GM19467 (cell line): ENCODE data around the gene FADS3.
A peak's percentile ranks its signal among the peaks of the same experiment; 100 is the strongest.

Source experiments
- ATAC-seq: cut with Tn5 transposase; IDR thresholded peaks from one replicate; pipeline ENCODE4 v1.9.1; 2021; ENCODE audit warnings: mild to moderate bottlenecking, moderate library complexity; ENCODE audit not compliant: unreplicated experiment

The FADS3 gene

GRCh38 chr11:61900251-61900650 lies 8.9 kb upstream of the FADS3 start:
- ATAC-seq = no peak

DNA sequence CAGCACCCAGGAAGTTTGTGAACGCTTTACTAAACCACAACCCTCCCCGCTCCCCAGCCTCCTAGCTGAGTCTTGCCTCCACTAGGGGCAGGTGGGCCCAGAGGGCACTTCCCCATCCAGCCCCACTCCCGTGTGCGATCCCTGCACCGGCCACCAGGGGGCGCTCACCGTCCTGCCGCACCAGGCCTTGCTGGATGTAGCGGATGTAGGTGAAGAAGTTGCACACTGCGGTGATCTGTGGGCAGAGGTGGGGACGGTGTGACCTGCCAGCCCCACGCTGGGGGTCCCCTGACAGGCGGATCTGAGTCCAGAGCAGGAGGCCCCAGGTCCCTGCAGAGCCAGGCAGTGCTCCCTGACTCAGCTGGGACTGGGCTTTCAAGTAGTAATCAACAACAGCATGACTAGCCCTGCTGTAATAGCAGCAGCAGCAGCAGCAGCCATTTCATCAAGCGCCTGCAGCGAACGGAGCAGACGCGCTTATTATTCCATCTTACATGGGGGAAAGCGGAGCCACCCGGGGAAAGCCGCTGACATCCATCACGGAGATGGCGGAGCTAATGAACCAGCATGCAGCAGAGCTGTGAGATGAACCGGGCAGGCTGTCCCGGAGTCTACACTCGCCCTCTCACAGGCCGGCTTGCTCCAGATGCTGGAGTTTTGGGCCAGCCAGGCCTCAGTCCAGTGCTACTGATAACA lies 7.9 kb upstream of the FADS3 start:
- ATAC-seq = peak; percentile 72

- no peak for ATAC-seq
Measured at GRCh38 chr11:61898247-61898582, 6.9 kb upstream of the FADS3 start.

- no peak for ATAC-seq
Measured at GRCh38 chr11:61897387-61898246, 6.3 kb upstream of the FADS3 start.

DNA sequence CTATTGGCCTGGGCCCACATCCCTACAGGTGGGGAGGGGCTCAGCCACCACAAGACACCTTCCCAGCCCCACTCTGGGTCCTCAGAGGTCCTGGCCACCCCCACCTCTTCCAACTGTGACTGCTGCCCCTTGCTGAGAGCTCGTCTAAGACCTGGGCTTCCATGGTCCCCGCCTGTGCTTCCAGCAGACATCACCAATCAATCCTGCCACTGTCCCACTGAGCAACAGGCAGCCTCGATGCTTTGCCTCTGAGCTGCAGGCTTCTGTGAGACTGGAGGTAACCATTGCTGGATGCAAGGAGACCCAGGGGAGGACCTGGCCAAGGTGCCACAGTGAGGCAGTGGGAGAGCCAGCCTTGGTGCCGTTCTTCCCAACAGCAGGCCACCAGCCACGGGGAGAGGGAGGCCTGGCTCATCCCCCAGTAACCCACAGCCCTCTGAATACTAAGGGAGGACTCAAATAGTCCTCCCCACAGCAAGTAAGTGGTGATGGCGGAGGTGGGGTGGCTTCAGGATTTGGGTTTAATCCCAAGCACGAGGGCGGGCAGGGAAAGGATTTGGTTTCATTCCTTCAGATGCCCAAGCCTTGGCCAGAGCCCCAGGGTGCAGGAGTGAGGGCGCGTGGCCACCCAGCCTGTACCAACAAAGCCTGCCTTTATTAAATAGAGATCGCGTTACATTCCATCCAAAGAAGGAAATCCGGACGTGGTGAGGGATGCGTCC lies 5.5 kb upstream of the FADS3 start:
- no peak for ATAC-seq

- no peak for ATAC-seq
Measured at GRCh38 chr11:61895718-61896059, 4.3 kb upstream of the FADS3 start.

- no peak for ATAC-seq
Measured at GRCh38 chr11:61895046-61895717, 3.8 kb upstream of the FADS3 start.

- ATAC-seq = no peak
Measured at GRCh38 chr11:61893981-61894380, 2.6 kb upstream of the FADS3 start.

GRCh38 chr11:61892085-61892370 lies 683 bp upstream of the FADS3 start:
- peak; percentile 29 for ATAC-seq

- ATAC-seq = peak; percentile 7
Measured at GRCh38 chr11:61890529-61891330, 615 bp downstream of the FADS3 start.

- ATAC-seq = no peak
Measured at GRCh38 chr11:61889831-61890230, 1.5 kb downstream of the FADS3 start.

DNA sequence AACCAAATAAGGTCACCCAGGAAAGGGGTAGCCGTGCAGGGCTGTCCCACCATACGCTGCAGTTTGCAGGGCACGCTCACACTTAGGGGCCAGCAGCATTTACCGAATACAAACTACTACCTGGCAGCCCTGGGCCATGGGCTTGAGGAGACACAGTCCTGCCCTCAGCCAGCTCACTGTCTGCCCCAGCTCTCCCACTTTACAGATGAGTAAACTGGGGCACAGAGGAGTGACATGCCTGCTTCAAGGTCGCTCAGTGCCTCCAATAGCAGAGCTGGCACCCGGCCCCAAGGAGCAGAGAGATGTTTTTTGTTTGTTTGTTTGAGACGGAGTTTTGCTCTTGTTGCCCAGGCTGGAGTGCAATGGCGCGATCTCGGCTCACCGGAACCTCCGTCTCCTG lies 2.8 kb downstream of the FADS3 start:
- no peak for ATAC-seq

DNA sequence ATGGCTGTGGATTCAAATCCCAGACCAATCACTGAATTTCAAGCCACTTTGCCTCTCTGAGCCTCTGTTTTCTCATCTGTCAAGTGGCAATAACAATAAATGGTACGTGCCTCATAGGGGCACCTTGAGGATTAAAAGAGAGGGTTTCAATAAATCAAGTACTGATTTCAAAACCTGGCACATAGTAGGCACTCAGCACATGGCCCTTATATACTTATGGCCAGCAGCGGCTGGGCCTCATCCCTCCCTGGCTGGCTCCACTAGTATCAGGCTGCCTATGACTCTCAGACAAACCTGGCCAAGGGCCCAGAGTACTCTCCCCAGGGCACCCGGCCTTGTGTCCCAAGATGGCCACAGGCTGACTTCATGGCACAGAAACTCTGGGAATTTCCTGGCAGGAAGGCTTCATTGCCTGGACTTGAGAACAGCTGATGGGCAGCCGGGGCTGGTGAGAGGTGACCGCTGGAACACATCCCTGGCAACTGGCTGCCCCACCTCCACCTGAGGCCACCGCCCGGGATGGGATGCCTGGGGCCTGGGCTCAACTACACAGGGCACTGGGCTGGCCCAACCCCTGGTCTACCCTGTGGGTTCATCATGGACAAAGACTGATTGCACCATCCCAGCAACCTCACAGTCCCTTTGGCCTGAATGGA lies 3.4 kb downstream of the FADS3 start:
- ATAC-seq = no peak

GRCh38 chr11:61886643-61887042 lies 4.7 kb downstream of the FADS3 start:
- no peak for ATAC-seq

- no peak for ATAC-seq
Measured at GRCh38 chr11:61885784-61886580, 5.4 kb downstream of the FADS3 start.

- ATAC-seq = no peak
Measured at GRCh38 chr11:61885166-61885778, 6.1 kb downstream of the FADS3 start.

GRCh38 chr11:61883947-61884346 lies 7.4 kb downstream of the FADS3 start:
- no peak for ATAC-seq

- ATAC-seq = no peak
Measured at GRCh38 chr11:61883327-61883726, 8.0 kb downstream of the FADS3 start.

GRCh38 chr11:61882879-61883278 lies 8.5 kb downstream of the FADS3 start:
- ATAC-seq = no peak
